DND-41 (cell line): Measurements from ENCODE around the gene ATG9A.
"Not testable (repeated sequence)": the region's sequence is repeated elsewhere in the genome, so short reads cannot be mapped to it uniquely, and the experiment has no call there.

Source experiments
- ATAC-seq: fragments of 200-7000 bp; cut with Tn5 transposase; 3 replicates; pipeline ENCODE4 v1.9.1; 2021; ENCODE audit warnings: low read depth; ENCODE audit not compliant: insufficient read depth
- DNase-seq: peaks from one replicate; pipeline ENCODE4 v3.0.0-alpha.2; 2020
- H2AFZ ChIP-seq: 2 replicates; pipeline ENCODE4 v1.6.0; 2012; ENCODE audit warnings: low read depth, low read length
- H3K27ac ChIP-seq: 2 replicates; pipeline ENCODE4 v1.5.1; 2012; ENCODE audit warnings: low read length, inconsistent platforms
- H3K27me3 ChIP-seq: fragments of 200-600 bp; sonication (generic); 2 replicates; pipeline ENCODE4 v1.6.0; 2012; ENCODE audit warnings: low read length, mild to moderate bottlenecking, inconsistent platforms; ENCODE audit not compliant: insufficient read depth, poor library complexity
- H3K36me3 ChIP-seq: 2 replicates; pipeline ENCODE4 v1.5.1; 2012; ENCODE audit warnings: low read length, inconsistent platforms; ENCODE audit not compliant: insufficient read depth
- H3K4me1 ChIP-seq: 2 replicates; pipeline ENCODE4 v1.5.1; 2012; ENCODE audit warnings: mild to moderate bottlenecking, low read length; ENCODE audit not compliant: insufficient read depth
- H3K4me2 ChIP-seq: 2 replicates; pipeline ENCODE4 v1.6.0; 2012; ENCODE audit warnings: mild to moderate bottlenecking, moderate library complexity, low read length, inconsistent platforms; ENCODE audit not compliant: insufficient read depth
- H3K4me3 ChIP-seq, 2 experiments: fragments of 200-600 bp in 1 of 2; shearing (Covaris generic) in 1 of 2; 2 replicates each; pipeline ENCODE4 v1.5.1; 2012 to 2016; ENCODE audit warnings: inconsistent platforms in 2 of 2, low read length in 2 of 2, mild to moderate bottlenecking in 2 of 2, low read depth in 1 of 2, moderate library complexity in 1 of 2
- H3K79me2 ChIP-seq: 2 replicates; pipeline ENCODE4 v1.6.0; 2012; ENCODE audit warnings: low read length, inconsistent platforms; ENCODE audit not compliant: insufficient read depth
- H3K9ac ChIP-seq: 2 replicates; pipeline ENCODE4 v1.6.0; 2012; ENCODE audit warnings: low read depth, mild to moderate bottlenecking, inconsistent platforms, low read length, moderate library complexity
- H3K9me3 ChIP-seq: 2 replicates; pipeline ENCODE4 v1.5.1; 2012; ENCODE audit warnings: low read length, moderate library complexity, mild to moderate bottlenecking, inconsistent platforms; ENCODE audit not compliant: insufficient read depth, severe bottlenecking
- H4K20me1 ChIP-seq: 2 replicates; pipeline ENCODE4 v1.6.0; 2012; ENCODE audit warnings: low read length; ENCODE audit not compliant: insufficient read depth
- CTCF ChIP-seq: IDR thresholded peaks from 2 replicates; pipeline ENCODE4 v1.5.1; 2012; ENCODE audit warnings: borderline replicate concordance, low read length, moderate library complexity, mild to moderate bottlenecking; ENCODE audit not compliant: poor library complexity, severe bottlenecking; ENCODE audit errors: extremely low read depth
- EZH2 ChIP-seq: IDR thresholded peaks from 3 replicates; pipeline ENCODE4 v1.6.1; 2012; ENCODE audit warnings: borderline replicate concordance, low read depth, mild to moderate bottlenecking, moderate library complexity, low read length, inconsistent platforms; ENCODE audit not compliant: severe bottlenecking

Gene ATG9A

GRCh38 chr2:219205165-219205538 lies 24.3 kb downstream of the ATG9A start:
- Histone ChIP-seq H4K20me1 (peaks cover 10% of the 10 kb centered on the region), H3K4me2 (no peak overlapping the region)
- no peak for ATAC-seq

GRCh38 chr2:219204425-219205164 lies 24.8 kb downstream of the ATG9A start:
- H2AFZ ChIP-seq: no peak overlapping the region
- no peaks in the 10 kb centered on the region for H3K27me3 ChIP-seq
- ATAC-seq (no peak), DNase-seq (no peak)
- no peaks in the 10 kb centered on the region for H3K9me3 ChIP-seq
- H3K36me3 ChIP-seq: peaks cover 15% of the 10 kb centered on the region
- H3K4me1 ChIP-seq: peaks cover 25% of the 10 kb centered on the region
- no peak overlapping the region for H3K4me2 ChIP-seq
- no peak overlapping the region for H3K9ac ChIP-seq
- H3K4me3 ChIP-seq: no peak overlapping the region
- no peak overlapping the region for H3K27ac ChIP-seq
- peaks cover 10% of the 10 kb centered on the region for H4K20me1 ChIP-seq
- TF ChIP-seq EZH2 (no peak), CTCF (no peak)
- peaks cover 6% of the 10 kb centered on the region; the same call in 1 of the 2 replicates for H3K79me2 ChIP-seq

More at GRCh38 chr2:219205165-219205538, 24.3 kb downstream of the ATG9A start:
- DNase-seq: no peak
- no peak overlapping the region for H3K27ac ChIP-seq
- TF ChIP-seq CTCF: no peak
- no peaks in the 10 kb centered on the region for H3K9me3 ChIP-seq
- no peak overlapping the region for H2AFZ ChIP-seq
- H3K9ac ChIP-seq: no peak overlapping the region
- H3K4me3 ChIP-seq: no peak overlapping the region
- H3K36me3 ChIP-seq: peaks cover 20% of the 10 kb centered on the region
- peaks cover 25% of the 10 kb centered on the region for H3K4me1 ChIP-seq
- H3K79me2 ChIP-seq: peaks cover 6% of the 10 kb centered on the region; the same call in 1 of the 2 replicates
- no peaks in the 10 kb centered on the region for H3K27me3 ChIP-seq

DNA sequence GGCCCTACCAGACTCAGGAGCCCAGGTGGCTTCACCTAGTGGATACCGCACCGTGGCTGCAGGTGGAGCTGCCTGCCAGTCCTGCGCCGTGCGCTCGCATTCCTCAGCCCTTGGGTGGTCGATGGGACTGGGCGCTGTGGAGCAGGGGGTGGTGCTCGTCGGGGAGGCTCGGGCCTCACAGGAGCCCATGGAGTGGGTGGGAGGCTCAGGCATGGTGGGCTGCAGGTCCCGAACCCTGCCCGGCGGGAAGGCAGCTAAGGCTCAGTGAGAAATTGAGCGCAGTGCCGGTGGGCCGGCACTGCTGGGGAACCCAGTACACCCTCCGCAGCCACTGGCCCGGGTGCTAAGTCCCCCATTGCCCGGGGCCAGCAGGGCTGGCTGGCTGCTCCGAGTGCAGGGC lies 28.1 kb downstream of the ATG9A start:
- not testable (repeated sequence) for H3K27me3 ChIP-seq, ATAC-seq, H3K9me3 ChIP-seq

GRCh38 chr2:219200502-219201326 lies 28.7 kb downstream of the ATG9A start:
- H3K4me2 ChIP-seq, H2AFZ ChIP-seq, DNase-seq, H3K27ac ChIP-seq, H3K4me3 ChIP-seq, H3K36me3 ChIP-seq, H3K4me1 ChIP-seq, H3K79me2 ChIP-seq, H3K9me3 ChIP-seq, H3K27me3 ChIP-seq, ATAC-seq, H4K20me1 ChIP-seq, H3K9ac ChIP-seq: not testable (repeated sequence)

More for the DNA sequence above, 28.1 kb downstream of the ATG9A start:
- H2AFZ ChIP-seq, H3K9ac ChIP-seq, H3K79me2 ChIP-seq, H3K4me1 ChIP-seq, H3K27ac ChIP-seq, H4K20me1 ChIP-seq, DNase-seq, H3K4me2 ChIP-seq, H3K36me3 ChIP-seq, H3K4me3 ChIP-seq: not testable (repeated sequence)
